Sigmoid colon (tissue), 4 donors: ENCODE data around the gene CATSPER4.

Experiments used
- EP300 ChIP-seq, 4 donors: sonication (generic); formaldehyde crosslinking; IDR thresholded peaks; one replicate each; pipeline ENCODE4 v1.6.1; 2017; ENCODE audit warnings: antibody characterized with exemption in 4 of 4
- TF ChIP-seq, protein P1 (sequence below), 4 experiments: fragments of 450-650 bp in 3 of 4; fragments of 200-600 bp in 1 of 4; IDR thresholded peaks; one replicate each; pipeline ENCODE4 v1.5.1; 2016 to 2019; ENCODE audit warnings: antibody characterized with exemption in 4 of 4, mild to moderate bottlenecking in 3 of 4, moderate library complexity in 2 of 4

DNA sequence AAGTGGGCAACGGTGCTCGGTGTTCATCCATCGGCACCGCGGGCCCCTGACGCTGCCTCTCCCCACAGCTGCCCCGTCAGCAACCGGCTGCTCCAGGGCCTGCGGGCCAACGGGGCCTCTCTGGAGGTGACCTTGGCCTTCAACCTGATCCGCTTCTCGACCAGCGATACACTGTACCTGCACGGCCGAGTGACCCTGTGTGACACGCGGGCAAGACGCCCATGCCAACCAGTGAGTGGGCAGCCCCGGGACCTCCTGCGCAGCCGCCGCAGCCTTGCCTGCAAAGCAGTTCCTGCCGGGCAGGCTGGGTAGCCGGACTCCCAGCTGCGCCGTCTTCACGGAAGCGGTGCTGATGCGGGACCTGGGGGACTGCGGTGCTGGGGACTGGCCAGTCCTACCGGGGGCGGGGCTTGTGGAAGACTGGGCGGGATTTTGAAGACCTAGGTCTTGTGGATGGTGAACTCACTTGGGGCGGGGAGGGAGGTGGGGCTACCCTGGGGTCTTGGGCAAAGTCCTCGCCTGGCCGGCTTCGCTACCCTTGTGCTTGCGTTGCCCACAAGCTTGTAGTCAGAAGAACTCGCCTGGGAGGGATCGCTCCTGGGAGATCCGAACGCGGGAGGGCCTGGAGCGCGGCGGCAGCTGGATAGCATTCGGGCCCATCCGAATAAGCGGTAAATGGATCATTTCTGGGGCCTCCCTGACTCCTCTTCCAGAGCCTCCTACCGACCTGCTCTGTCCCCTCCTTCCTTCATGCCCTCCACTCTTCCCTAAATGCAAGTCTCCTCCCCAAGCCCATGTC is 34.8 kb downstream of the CATSPER4 start:
- TF ChIP-seq, protein P1, sequence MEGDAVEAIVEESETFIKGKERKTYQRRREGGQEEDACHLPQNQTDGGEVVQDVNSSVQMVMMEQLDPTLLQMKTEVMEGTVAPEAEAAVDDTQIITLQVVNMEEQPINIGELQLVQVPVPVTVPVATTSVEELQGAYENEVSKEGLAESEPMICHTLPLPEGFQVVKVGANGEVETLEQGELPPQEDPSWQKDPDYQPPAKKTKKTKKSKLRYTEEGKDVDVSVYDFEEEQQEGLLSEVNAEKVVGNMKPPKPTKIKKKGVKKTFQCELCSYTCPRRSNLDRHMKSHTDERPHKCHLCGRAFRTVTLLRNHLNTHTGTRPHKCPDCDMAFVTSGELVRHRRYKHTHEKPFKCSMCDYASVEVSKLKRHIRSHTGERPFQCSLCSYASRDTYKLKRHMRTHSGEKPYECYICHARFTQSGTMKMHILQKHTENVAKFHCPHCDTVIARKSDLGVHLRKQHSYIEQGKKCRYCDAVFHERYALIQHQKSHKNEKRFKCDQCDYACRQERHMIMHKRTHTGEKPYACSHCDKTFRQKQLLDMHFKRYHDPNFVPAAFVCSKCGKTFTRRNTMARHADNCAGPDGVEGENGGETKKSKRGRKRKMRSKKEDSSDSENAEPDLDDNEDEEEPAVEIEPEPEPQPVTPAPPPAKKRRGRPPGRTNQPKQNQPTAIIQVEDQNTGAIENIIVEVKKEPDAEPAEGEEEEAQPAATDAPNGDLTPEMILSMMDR (IDR thresholded peaks at IDR 0.05): no peak
- TF ChIP-seq EP300 (IDR thresholded peaks at IDR 0.05): no peak
